ENCODE measurements around the gene GRM6. TPM values are rescaled to one million over a fixed set of nuclear protein-coding genes. Genes with fewer than 3 reads are reported as not detected.
A peak's percentile ranks its signal among the peaks of the same experiment; 100 is the strongest.

Gene GRM6
- total RNA-seq = not detected in 2 replicates

GRCh38 chr5:178994580-178995340 is at the start of gene GRM6:
TSS of gene GRM6 (minus strand) at chr5:178995320. CDS start at chr5:178994944, 376 bp downstream.
- Mint-ChIP-seq H3K27me3 (peaks cover 11% of the 10 kb centered on the region), H3K4me3 (no peak within 1 kb of the TSS), H3K36me3 (ENCODE audit: low read depth) (peaks cover 2% of the 10 kb centered on the region), H3K9me3 (peaks cover 12% of the 10 kb centered on the region), H3K27ac (no peak within 1 kb of the TSS), H3K4me1 (no peaks in the 10 kb centered on the region)
- intact Hi-C loops (cut with micrococcal nuclease) = no loop called here
- DNase-seq = no peak

GRCh38 chr5:179044765-179045164 is 49.6 kb upstream of the GRM6 start:
- intact Hi-C loops (cut with micrococcal nuclease) = no loop called here
- H3K36me3 Mint-ChIP-seq (ENCODE audit: low read depth) = no peaks in the 10 kb centered on the region

GRCh38 chr5:179033004-179033580 is 38.0 kb upstream of the GRM6 start:
- intact Hi-C loops (cut with micrococcal nuclease) = no loop called here
- peaks cover 42% of the 10 kb centered on the region for H3K9me3 Mint-ChIP-seq
- no peaks in the 10 kb centered on the region for H3K27me3 Mint-ChIP-seq

More at GRCh38 chr5:179044765-179045164, 49.6 kb upstream of the GRM6 start:
- no peaks in the 10 kb centered on the region for H3K4me1 Mint-ChIP-seq
- no peak for DNase-seq
- no peaks in the 10 kb centered on the region for H3K27me3 Mint-ChIP-seq
- H3K27ac Mint-ChIP-seq = no peak overlapping the region
- H3K4me3 Mint-ChIP-seq = no peak overlapping the region
- peaks cover 27% of the 10 kb centered on the region for H3K9me3 Mint-ChIP-seq

DNA sequence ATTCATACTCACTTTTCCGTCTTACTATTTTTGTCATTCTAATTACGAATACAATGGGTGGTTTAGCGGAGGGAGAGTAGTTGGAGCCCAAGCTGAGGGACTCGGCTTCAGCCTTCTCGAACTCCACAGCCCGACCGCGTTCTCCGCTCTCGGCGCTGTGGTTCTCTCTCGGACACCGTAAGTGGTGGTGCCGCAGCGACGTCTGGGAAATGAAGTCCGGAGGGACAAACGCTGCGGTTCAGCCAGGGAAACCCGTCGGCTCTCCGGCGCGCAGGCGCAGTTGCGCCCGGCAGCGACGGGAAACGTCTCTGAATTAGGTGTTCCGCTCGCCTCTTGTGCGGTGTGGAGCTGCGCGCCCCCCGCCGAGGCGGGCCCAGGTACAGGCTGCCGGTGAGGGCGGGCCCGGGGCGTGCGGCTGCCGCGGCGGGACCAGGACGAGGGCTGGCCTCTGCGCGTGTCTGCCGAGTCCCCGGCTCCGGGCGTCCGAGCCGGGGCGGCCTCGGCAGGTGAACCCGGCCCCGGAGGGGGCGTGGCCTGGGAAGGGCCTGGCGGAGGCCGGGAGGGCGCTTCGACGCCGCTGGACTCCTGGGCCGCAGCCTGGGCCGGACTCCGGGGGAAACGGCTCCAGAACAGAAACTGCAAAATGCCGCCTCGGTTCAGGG is 28.5 kb upstream of the GRM6 start, which contains the start of gene ZNF879:
Gene ZNF879, plus strand, starts transcription at position 277 of the 662 bp plus-strand sequence. CDS start 1,201 bp downstream, outside the sequence.
- intact Hi-C loops (cut with micrococcal nuclease) = loop anchor here (1.0 kb wide), 3 partner anchors 37 to 293 kb away; partner anchors contain the start of genes ZNF354A, ZNF354B and ZNF354C
- peaks cover 5% of the 10 kb centered on the region for H3K4me1 Mint-ChIP-seq
- peak within 1 kb of the TSS; percentile 89 for H3K4me3 Mint-ChIP-seq
- peaks cover 27% of the 10 kb centered on the region for H3K36me3 Mint-ChIP-seq (ENCODE audit: low read depth)
- peak within 1 kb of the TSS; percentile 79 for H3K27ac Mint-ChIP-seq
- peaks cover 29% of the 10 kb centered on the region for H3K9me3 Mint-ChIP-seq
- DNase-seq = peak; percentile 97
- no peaks in the 10 kb centered on the region for H3K27me3 Mint-ChIP-seq

More at GRCh38 chr5:179033004-179033580, 38.0 kb upstream of the GRM6 start:
- DNase-seq = no peak
- Mint-ChIP-seq H3K27ac (no peak overlapping the region), H3K4me3 (no peak overlapping the region), H3K4me1 (no peaks in the 10 kb centered on the region), H3K36me3 (ENCODE audit: low read depth) (peaks cover 45% of the 10 kb centered on the region)

DNA sequence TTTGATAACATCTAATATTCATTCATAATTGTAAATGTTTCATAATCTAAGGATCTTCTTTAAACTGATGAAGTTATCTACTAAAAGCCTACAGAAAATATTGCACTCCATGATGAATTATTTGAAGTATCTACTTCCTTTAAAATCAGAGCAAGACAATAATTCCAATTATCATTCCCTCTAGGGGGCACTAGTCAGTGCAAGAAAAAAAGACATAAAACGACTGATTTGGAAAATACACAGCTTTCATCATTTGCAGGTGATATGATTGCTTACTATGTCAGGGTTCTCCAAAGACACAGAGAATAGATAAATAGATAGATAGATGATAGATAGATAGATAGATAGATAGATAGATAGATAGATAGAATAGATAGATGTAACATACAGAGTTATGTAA is 13.5 kb upstream of the GRM6 start:
- Mint-ChIP-seq H3K4me1 (no peaks in the 10 kb centered on the region), H3K27me3 (no peaks in the 10 kb centered on the region), H3K36me3 (ENCODE audit: low read depth) (no peaks in the 10 kb centered on the region), H3K4me3 (no peak overlapping the region), H3K9me3 (peaks cover 18% of the 10 kb centered on the region), H3K27ac (no peak overlapping the region)
- DNase-seq = no peak
- intact Hi-C loops (cut with micrococcal nuclease) = no loop called here

DNA sequence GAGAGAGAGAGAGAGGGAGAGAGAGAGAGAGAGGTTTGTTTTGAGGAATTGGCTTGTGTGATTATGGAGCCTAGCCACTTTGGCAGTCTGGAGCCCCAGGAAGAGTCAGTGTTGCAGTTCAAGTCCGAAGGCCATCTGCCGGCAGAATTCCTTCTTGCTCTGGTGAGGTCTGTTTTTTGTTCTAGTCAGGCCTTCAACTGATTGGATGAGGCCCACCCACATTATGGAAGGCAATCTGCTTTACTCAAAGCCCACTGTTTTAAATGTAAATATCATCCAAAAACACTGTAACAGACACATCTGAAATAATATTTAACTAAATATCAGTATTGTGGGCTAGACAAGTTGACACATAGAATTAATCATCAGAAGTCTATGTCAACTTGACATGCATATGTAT is 11.4 kb upstream of the GRM6 start:
- H3K36me3 Mint-ChIP-seq (ENCODE audit: low read depth) = no peaks in the 10 kb centered on the region
- H3K4me1 Mint-ChIP-seq = no peaks in the 10 kb centered on the region
- H3K4me3 Mint-ChIP-seq = no peak overlapping the region
- peaks cover 12% of the 10 kb centered on the region for H3K9me3 Mint-ChIP-seq
- no peak overlapping the region for H3K27ac Mint-ChIP-seq
- DNase-seq = no peak
- intact Hi-C loops (cut with micrococcal nuclease) = no loop called here
- no peaks in the 10 kb centered on the region for H3K27me3 Mint-ChIP-seq

- peaks cover 5% of the 10 kb centered on the region for H3K9me3 Mint-ChIP-seq
- H3K36me3 Mint-ChIP-seq (ENCODE audit: low read depth) = peaks cover 2% of the 10 kb centered on the region
- H3K27ac Mint-ChIP-seq = no peak overlapping the region
- intact Hi-C loops (cut with micrococcal nuclease) = no loop called here
- no peak overlapping the region for H3K4me3 Mint-ChIP-seq
- no peaks in the 10 kb centered on the region for H3K4me1 Mint-ChIP-seq
- H3K27me3 Mint-ChIP-seq = peaks cover 9% of the 10 kb centered on the region
- no peak for DNase-seq
Measured at GRCh38 chr5:178998441-178998840, 3.3 kb upstream of the GRM6 start.

- Mint-ChIP-seq H3K36me3 (ENCODE audit: low read depth) (peaks cover 2% of the 10 kb centered on the region), H3K27ac (no peak overlapping the region)
- intact Hi-C loops (cut with micrococcal nuclease) = no loop called here
Measured at GRCh38 chr5:178997191-178997590, 2.1 kb upstream of the GRM6 start.

DNA sequence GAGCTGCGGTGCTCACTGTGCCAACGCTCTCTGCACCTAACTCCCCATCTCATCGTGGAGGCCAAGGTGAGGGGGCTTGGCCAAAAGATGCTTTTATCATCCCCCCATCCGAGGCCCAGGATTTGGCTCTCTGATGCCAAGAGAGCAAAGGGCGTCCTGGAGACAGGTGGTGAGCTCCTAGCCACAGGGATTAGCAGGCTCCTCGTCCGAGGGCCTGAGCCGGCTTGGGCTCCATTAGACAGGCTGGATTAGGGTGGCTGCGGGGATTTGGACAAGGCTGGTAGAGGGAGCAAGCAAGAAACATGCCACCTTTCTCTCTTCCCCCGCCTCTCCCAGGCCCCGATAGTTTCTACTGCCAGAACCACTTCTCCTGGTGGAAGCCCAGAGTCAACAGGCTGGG is 1.0 kb upstream of the GRM6 start:
- peaks cover 11% of the 10 kb centered on the region for H3K27me3 Mint-ChIP-seq
- DNase-seq = no peak
- intact Hi-C loops (cut with micrococcal nuclease) = no loop called here
- peaks cover 2% of the 10 kb centered on the region for H3K36me3 Mint-ChIP-seq (ENCODE audit: low read depth)
- peaks cover 12% of the 10 kb centered on the region for H3K9me3 Mint-ChIP-seq
- H3K4me3 Mint-ChIP-seq = no peak overlapping the region
- no peaks in the 10 kb centered on the region for H3K4me1 Mint-ChIP-seq
- no peak overlapping the region for H3K27ac Mint-ChIP-seq

More at GRCh38 chr5:178997191-178997590, 2.1 kb upstream of the GRM6 start:
- no peak for DNase-seq
- no peak overlapping the region for H3K4me3 Mint-ChIP-seq
- H3K27me3 Mint-ChIP-seq = peaks cover 11% of the 10 kb centered on the region
- H3K4me1 Mint-ChIP-seq = no peaks in the 10 kb centered on the region
- H3K9me3 Mint-ChIP-seq = peaks cover 12% of the 10 kb centered on the region

DNA sequence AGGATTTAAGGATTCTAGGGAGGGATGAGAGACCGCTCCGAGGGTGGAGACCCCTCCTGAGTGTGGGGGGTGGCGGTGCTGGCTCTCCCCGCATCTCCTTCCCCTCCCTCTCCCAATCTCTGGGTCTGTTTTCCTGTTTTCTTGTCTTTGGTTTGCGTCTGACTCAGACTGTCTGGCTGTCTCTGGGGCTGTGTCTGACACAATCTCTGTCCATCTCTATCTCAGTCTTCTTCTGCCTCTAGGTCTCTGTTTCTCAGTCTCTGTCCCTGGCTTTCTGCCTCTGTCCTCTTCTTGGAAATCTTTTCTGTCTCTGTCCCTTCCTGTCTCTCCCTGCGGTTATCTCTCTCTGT is 196 bp upstream of the GRM6 start:
- H3K4me3 Mint-ChIP-seq = no peak overlapping the region
- DNase-seq = no peak
- intact Hi-C loops (cut with micrococcal nuclease) = no loop called here

GRCh38 chr5:178993955-178994579 is 1.1 kb downstream of the GRM6 start:
- peaks cover 2% of the 10 kb centered on the region for H3K36me3 Mint-ChIP-seq (ENCODE audit: low read depth)
- no peak for DNase-seq
- peaks cover 11% of the 10 kb centered on the region for H3K27me3 Mint-ChIP-seq
- intact Hi-C loops (cut with micrococcal nuclease) = no loop called here
- H3K4me1 Mint-ChIP-seq = no peaks in the 10 kb centered on the region
- H3K27ac Mint-ChIP-seq = no peak overlapping the region
- no peak overlapping the region for H3K4me3 Mint-ChIP-seq
- H3K9me3 Mint-ChIP-seq = peaks cover 12% of the 10 kb centered on the region

More for the DNA sequence above, 196 bp upstream of the GRM6 start:
- Mint-ChIP-seq H3K36me3 (ENCODE audit: low read depth) (peaks cover 2% of the 10 kb centered on the region), H3K27me3 (peaks cover 11% of the 10 kb centered on the region), H3K27ac (no peak overlapping the region), H3K9me3 (peaks cover 12% of the 10 kb centered on the region), H3K4me1 (no peaks in the 10 kb centered on the region)

- DNase-seq = no peak
- Mint-ChIP-seq H3K4me1 (no peaks in the 10 kb centered on the region), H3K27me3 (peaks cover 11% of the 10 kb centered on the region), H3K4me3 (no peak overlapping the region), H3K36me3 (ENCODE audit: low read depth) (peaks cover 2% of the 10 kb centered on the region), H3K9me3 (peaks cover 12% of the 10 kb centered on the region), H3K27ac (no peak overlapping the region)
- intact Hi-C loops (cut with micrococcal nuclease) = no loop called here
Measured at GRCh38 chr5:178993236-178993765, 1.8 kb downstream of the GRM6 start.

GRCh38 chr5:178992291-178992895 is 2.7 kb downstream of the GRM6 start:
- Mint-ChIP-seq H3K36me3 (ENCODE audit: low read depth) (peaks cover 2% of the 10 kb centered on the region), H3K27me3 (peaks cover 11% of the 10 kb centered on the region), H3K27ac (no peak overlapping the region), H3K4me1 (no peaks in the 10 kb centered on the region), H3K4me3 (no peak overlapping the region), H3K9me3 (peaks cover 12% of the 10 kb centered on the region)
- DNase-seq = no peak
- intact Hi-C loops (cut with micrococcal nuclease) = no loop called here

All from activated CD4-positive, alpha-beta T cell treated with anti-CD3 and anti-CD28 coated beads, Interleukin-2, amount 10 ng/mL, durations not matched to agents 24 days and 14 days (primary cell).